ENCODE results near the gene BEGAIN. TPM values are rescaled to one million over a fixed set of nuclear protein-coding genes. Genes with fewer than 3 reads are reported as not detected.

BEGAIN gene
- total and polyA plus RNA-seq, 4 donors = 0.27 to 1.6 (median 1.3) TPM

DNA sequence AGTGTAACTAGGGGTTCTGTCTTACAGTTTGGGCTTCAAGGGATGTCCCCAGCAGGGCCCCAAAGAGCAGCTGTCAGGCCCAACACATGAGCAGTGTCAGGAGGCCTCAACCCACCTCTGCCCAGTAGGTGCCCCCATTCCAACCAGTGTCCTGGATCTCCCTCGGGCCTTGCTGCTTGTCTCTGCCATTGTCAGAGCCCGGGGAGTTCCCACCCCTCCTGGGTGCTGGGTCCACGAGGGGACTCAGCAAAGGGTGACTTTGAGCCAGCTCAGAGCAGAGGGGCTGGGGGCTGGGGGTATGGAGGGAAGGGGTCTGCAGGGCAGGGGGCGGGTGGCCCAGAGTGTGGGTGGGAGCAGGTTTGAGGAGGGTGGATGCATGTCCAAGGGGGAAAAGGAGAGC, 18.0 kb upstream of the BEGAIN start:
- 86 to 97% methylated on average over 4 of the region's 4 CpGs for WGBS, 2 donors
- Histone ChIP-seq H3K9ac (ENCODE audit: insufficient read depth in 1 of 2, low read length in 2 of 2) (no peak overlapping the region), H3K4me3 (no peak overlapping the region), H3K4me1 (ENCODE audit: control insufficient read depth in 5 of 5, insufficient read depth in 5 of 5, low read length in 5 of 5) (no peaks in the 10 kb centered on the region), H3K27me3 (ENCODE audit: control insufficient read depth in 3 of 3, insufficient read depth in 3 of 3, low read length in 2 of 3) (no peaks in the 10 kb centered on the region), H3K27ac (ENCODE audit: low read depth in 1 of 2, low read length in 1 of 2) (no peak overlapping the region), H3K36me3 (ENCODE audit: control insufficient read depth in 4 of 4, insufficient read depth in 4 of 4, low read length in 4 of 4) (no peaks in the 10 kb centered on the region), H3K9me3 (ENCODE audit: control insufficient read depth in 4 of 4, insufficient read depth in 3 of 4, low read length in 3 of 4) (peaks cover 0 to 14% (median 5%) of the 10 kb centered on the region in 4 donors)
- ATAC-seq (ENCODE audit: insufficient read depth, low FRiP score) (no peak), DNase-seq (no peak)
- TF ChIP-seq, protein P1, sequence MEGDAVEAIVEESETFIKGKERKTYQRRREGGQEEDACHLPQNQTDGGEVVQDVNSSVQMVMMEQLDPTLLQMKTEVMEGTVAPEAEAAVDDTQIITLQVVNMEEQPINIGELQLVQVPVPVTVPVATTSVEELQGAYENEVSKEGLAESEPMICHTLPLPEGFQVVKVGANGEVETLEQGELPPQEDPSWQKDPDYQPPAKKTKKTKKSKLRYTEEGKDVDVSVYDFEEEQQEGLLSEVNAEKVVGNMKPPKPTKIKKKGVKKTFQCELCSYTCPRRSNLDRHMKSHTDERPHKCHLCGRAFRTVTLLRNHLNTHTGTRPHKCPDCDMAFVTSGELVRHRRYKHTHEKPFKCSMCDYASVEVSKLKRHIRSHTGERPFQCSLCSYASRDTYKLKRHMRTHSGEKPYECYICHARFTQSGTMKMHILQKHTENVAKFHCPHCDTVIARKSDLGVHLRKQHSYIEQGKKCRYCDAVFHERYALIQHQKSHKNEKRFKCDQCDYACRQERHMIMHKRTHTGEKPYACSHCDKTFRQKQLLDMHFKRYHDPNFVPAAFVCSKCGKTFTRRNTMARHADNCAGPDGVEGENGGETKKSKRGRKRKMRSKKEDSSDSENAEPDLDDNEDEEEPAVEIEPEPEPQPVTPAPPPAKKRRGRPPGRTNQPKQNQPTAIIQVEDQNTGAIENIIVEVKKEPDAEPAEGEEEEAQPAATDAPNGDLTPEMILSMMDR (IDR thresholded peaks at IDR 0.05; ENCODE audit: control extremely low read depth, extremely low read depth) = no peak

DNA sequence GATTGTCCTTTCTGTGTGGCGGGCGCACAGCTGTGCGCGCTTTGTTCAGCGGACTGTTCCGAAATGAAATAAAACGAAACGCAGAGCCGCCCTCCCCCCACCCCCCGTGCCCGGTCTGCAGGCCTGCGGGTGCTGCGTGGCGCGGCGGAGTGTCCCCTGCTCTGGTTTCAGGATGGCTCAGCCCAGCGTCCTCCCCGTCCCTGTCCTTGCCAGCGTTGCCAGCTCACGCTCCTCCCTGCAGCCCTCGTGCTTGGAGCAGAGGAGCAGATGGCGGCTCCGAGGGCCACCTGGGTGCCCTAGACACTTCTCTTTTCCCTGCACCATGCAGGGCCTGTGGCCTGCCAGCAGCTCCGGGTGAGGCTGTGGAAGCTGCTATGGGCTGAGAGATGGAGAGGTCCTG, 17.5 kb upstream of the BEGAIN start:
- WGBS, 2 donors = 93 to 95% methylated on average over 24 of the region's 24 CpGs

DNA sequence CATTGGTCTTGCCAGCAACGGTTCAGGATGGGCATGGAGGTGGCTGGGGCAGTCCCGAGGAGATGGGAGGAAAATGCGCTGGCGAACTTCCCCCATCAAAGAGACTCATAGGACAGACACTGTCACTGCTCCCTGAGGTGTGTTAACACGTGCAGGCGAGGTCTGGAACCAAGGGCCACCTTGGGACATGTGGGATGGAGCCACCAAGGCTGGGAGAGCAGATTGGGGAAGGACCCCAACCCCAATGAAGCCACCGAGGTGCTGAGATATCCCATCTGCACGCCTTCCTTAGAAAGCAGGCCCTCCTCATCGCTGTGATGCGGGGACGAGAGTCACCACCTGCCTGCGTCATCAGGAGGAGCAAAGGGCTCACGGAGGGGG, 16.9 kb upstream of the BEGAIN start:
- TF ChIP-seq, protein P1 (IDR thresholded peaks at IDR 0.05; ENCODE audit: control extremely low read depth, extremely low read depth) = no peak
- no peak for DNase-seq
- H3K9ac ChIP-seq (ENCODE audit: insufficient read depth in 1 of 2, low read length in 2 of 2) = no peak overlapping the region
- 87 to 92% methylated on average over 13 of the region's 13 CpGs for WGBS, 2 donors
- no peaks in the 10 kb centered on the region for H3K36me3 ChIP-seq (ENCODE audit: control insufficient read depth in 4 of 4, insufficient read depth in 4 of 4, low read length in 4 of 4)
- ATAC-seq (ENCODE audit: insufficient read depth, low FRiP score) = no peak
- H3K27me3 ChIP-seq (ENCODE audit: control insufficient read depth in 3 of 3, insufficient read depth in 3 of 3, low read length in 2 of 3) = peaks cover 0 to 2% (median 0%) of the 10 kb centered on the region in 3 donors
- no peak overlapping the region for H3K4me3 ChIP-seq
- no peaks in the 10 kb centered on the region for H3K4me1 ChIP-seq (ENCODE audit: control insufficient read depth in 5 of 5, insufficient read depth in 5 of 5, low read length in 5 of 5)
- peaks cover 0 to 14% (median 5%) of the 10 kb centered on the region in 4 donors for H3K9me3 ChIP-seq (ENCODE audit: control insufficient read depth in 4 of 4, insufficient read depth in 3 of 4, low read length in 3 of 4)
- H3K27ac ChIP-seq (ENCODE audit: low read depth in 1 of 2, low read length in 1 of 2) = no peak overlapping the region

More for the DNA sequence above, 17.5 kb upstream of the BEGAIN start:
- no peak overlapping the region for H3K9ac ChIP-seq (ENCODE audit: insufficient read depth in 1 of 2, low read length in 2 of 2)
- no peaks in the 10 kb centered on the region for H3K36me3 ChIP-seq (ENCODE audit: control insufficient read depth in 4 of 4, insufficient read depth in 4 of 4, low read length in 4 of 4)
- no peak overlapping the region for H3K27ac ChIP-seq (ENCODE audit: low read depth in 1 of 2, low read length in 1 of 2)
- H3K9me3 ChIP-seq (ENCODE audit: control insufficient read depth in 4 of 4, insufficient read depth in 3 of 4, low read length in 3 of 4) = peaks cover 0 to 14% (median 5%) of the 10 kb centered on the region in 4 donors
- ATAC-seq (ENCODE audit: insufficient read depth, low FRiP score) (no peak), DNase-seq (no peak)
- H3K4me1 ChIP-seq (ENCODE audit: control insufficient read depth in 5 of 5, insufficient read depth in 5 of 5, low read length in 5 of 5) = no peaks in the 10 kb centered on the region
- TF ChIP-seq, protein P1 (IDR thresholded peaks at IDR 0.05; ENCODE audit: control extremely low read depth, extremely low read depth) = no peak
- H3K4me3 ChIP-seq = no peak overlapping the region
- peaks cover 0 to 2% (median 0%) of the 10 kb centered on the region in 3 donors for H3K27me3 ChIP-seq (ENCODE audit: control insufficient read depth in 3 of 3, insufficient read depth in 3 of 3, low read length in 2 of 3)

Measured in lung (tissue), 12 donors.